ENCODE measurements around the gene RPRD2.
A peak's percentile ranks its signal among the peaks of the same experiment; 100 is the strongest.
"Not testable (repeated sequence)": the region's sequence is repeated elsewhere in the genome, so short reads cannot be mapped to it uniquely, and the experiment has no call there.

Gene RPRD2

DNA sequence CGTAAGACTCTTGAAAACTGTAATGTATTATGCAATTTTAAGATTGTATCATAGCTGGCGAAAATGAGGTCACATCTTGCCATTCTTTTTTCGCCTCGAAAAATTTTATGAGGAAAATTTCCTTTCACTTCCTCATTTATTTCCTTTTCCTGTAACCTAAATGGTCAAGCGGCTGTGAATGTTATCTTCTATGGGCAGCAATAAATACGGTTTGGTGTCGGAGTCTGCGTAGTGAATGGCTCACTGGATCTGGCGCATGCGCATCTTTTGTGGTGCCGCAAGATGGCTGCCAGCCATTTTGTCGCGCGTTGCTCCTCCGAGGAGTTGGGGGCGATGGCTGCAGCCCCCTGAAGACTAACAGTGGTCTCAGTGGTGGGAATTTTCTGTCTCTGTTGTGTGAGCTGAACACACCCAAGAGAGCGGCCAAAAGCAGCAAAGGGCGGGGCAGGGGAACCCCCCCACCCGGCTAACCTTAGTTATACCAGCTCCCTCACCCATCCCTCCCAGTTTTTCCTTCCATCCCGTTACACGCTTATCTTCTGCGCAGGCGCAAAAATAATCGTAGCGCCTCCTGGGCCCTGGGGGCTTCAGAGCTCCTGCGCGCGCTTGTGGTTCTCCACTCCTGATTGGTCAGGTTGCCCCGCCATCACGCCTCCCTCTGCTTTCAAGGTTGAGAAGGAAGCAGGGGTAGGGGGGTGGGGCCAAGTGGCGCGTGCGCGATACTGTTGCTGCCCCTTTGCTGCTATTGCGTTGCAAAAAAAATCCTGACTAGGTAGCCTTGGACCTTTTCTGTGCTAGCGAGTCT lies at the start of gene RPRD2:
TSS of gene RPRD2 (plus strand) at position 722 of the 805 bp plus-strand sequence. CDS start 568 bp downstream, outside the sequence.
- peaks cover 4% of the 10 kb centered on the region for H3K36me3 ChIP-seq (ENCODE audit: insufficient read depth, insufficient read length, low read length)
- TF ChIP-seq YY1 (IDR thresholded peaks at IDR 0.05; ENCODE audit: insufficient read depth, insufficient read length): peak; percentile 95
- TF ChIP-seq SUZ12 (IDR thresholded peaks at IDR 0.05; ENCODE audit: extremely low read depth, insufficient read depth, insufficient read length): no peak
- no peaks in the 10 kb centered on the region for H3K9me3 ChIP-seq (ENCODE audit: insufficient read depth, low read length)
- H3K9ac ChIP-seq (ENCODE audit: insufficient read length, low read depth): peak within 1 kb of the TSS; percentile 97
- H3K4me3 ChIP-seq (ENCODE audit: insufficient read length, low read depth): peak within 1 kb of the TSS; percentile 88
- no peaks in the 10 kb centered on the region for H3K27me3 ChIP-seq (ENCODE audit: insufficient read depth, insufficient read length)
- peaks cover 4% of the 10 kb centered on the region for H3K4me1 ChIP-seq (ENCODE audit: insufficient read depth, insufficient read length)
- DNase-seq (ENCODE audit: low read depth, low spot score): peak; percentile 100

GRCh38 chr1:150314691-150315090 lies 49.3 kb upstream of the RPRD2 start:
- not testable (repeated sequence) for H3K4me1 ChIP-seq (ENCODE audit: insufficient read depth, insufficient read length); H3K9me3 ChIP-seq (ENCODE audit: insufficient read depth, low read length); H3K36me3 ChIP-seq (ENCODE audit: insufficient read depth, insufficient read length, low read length); DNase-seq (ENCODE audit: low read depth, low spot score); H3K27me3 ChIP-seq (ENCODE audit: insufficient read depth, insufficient read length); H3K4me3 ChIP-seq (ENCODE audit: insufficient read length, low read depth); H3K9ac ChIP-seq (ENCODE audit: insufficient read length, low read depth)

DNA sequence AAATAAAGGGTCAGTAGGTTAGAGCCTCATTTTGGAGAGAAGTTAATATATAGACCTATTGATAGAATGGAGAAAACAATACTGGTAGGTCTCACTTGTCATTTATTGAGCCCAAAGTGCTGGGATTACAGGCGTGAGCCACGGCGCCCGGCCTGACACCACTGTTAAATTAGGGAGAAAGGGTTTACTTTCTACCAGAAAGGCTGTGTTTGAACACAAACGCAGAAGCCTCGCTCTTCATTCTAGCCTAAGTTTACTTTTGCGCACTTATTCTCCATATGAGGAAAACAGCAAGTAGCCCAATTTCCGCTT lies 43.3 kb upstream of the RPRD2 start:
- no peaks in the 10 kb centered on the region for H3K4me1 ChIP-seq (ENCODE audit: insufficient read depth, insufficient read length)
- no peaks in the 10 kb centered on the region for H3K27me3 ChIP-seq (ENCODE audit: insufficient read depth, insufficient read length)
- H3K9ac ChIP-seq (ENCODE audit: insufficient read length, low read depth): no peak overlapping the region
- DNase-seq (ENCODE audit: low read depth, low spot score): no peak
- no peaks in the 10 kb centered on the region for H3K9me3 ChIP-seq (ENCODE audit: insufficient read depth, low read length)
- H3K36me3 ChIP-seq (ENCODE audit: insufficient read depth, insufficient read length, low read length): peaks cover 31% of the 10 kb centered on the region
- H3K4me3 ChIP-seq (ENCODE audit: insufficient read length, low read depth): peak overlapping the region; percentile 10
- TF ChIP-seq ZNF274 (IDR thresholded peaks at IDR 0.05; ENCODE audit: low read depth, low read length): no peak
- no peak for TF ChIP-seq YY1 (IDR thresholded peaks at IDR 0.05; ENCODE audit: insufficient read depth, insufficient read length)
- no peak for TF ChIP-seq SUZ12 (IDR thresholded peaks at IDR 0.05; ENCODE audit: extremely low read depth, insufficient read depth, insufficient read length)

DNA sequence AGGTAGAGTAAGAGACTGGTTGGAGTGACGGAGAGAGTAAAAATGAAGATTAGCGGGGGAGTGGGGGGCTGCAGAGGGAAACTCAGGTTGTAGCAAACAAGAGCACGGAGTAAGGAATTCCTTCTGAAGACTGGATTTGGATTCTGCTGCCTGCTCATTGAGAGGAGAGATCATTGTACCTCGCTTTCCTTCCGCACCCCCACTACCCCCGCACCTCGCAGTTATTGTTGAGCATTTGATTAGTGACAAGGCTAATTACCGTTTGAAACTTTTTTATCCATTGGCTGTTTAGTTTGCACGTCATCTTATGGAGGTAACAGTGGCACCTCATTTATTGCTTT lies 42.2 kb upstream of the RPRD2 start:
- H3K36me3 ChIP-seq (ENCODE audit: insufficient read depth, insufficient read length, low read length): peaks cover 43% of the 10 kb centered on the region
- H3K27me3 ChIP-seq (ENCODE audit: insufficient read depth, insufficient read length): no peaks in the 10 kb centered on the region
- peak overlapping the region; percentile 79 for H3K4me3 ChIP-seq (ENCODE audit: insufficient read length, low read depth)
- DNase-seq (ENCODE audit: low read depth, low spot score): no peak
- H3K9me3 ChIP-seq (ENCODE audit: insufficient read depth, low read length): no peaks in the 10 kb centered on the region
- H3K4me1 ChIP-seq (ENCODE audit: insufficient read depth, insufficient read length): no peaks in the 10 kb centered on the region
- H3K9ac ChIP-seq (ENCODE audit: insufficient read length, low read depth): peak overlapping the region; percentile 89
- TF ChIP-seq SUZ12 (IDR thresholded peaks at IDR 0.05; ENCODE audit: extremely low read depth, insufficient read depth, insufficient read length) (no peak), ZNF274 (IDR thresholded peaks at IDR 0.05; ENCODE audit: low read depth, low read length) (no peak), YY1 (IDR thresholded peaks at IDR 0.05; ENCODE audit: insufficient read depth, insufficient read length) (no peak)

- Histone ChIP-seq H3K9ac (ENCODE audit: insufficient read length, low read depth) (peak overlapping the region; percentile 89), H3K9me3 (ENCODE audit: insufficient read depth, low read length) (no peaks in the 10 kb centered on the region), H3K4me1 (ENCODE audit: insufficient read depth, insufficient read length) (no peaks in the 10 kb centered on the region), H3K4me3 (ENCODE audit: insufficient read length, low read depth) (peak overlapping the region; percentile 79), H3K36me3 (ENCODE audit: insufficient read depth, insufficient read length, low read length) (peaks cover 48% of the 10 kb centered on the region), H3K27me3 (ENCODE audit: insufficient read depth, insufficient read length) (no peaks in the 10 kb centered on the region)
- no peak for DNase-seq (ENCODE audit: low read depth, low spot score)
- TF ChIP-seq YY1 (IDR thresholded peaks at IDR 0.05; ENCODE audit: insufficient read depth, insufficient read length) (no peak), SUZ12 (IDR thresholded peaks at IDR 0.05; ENCODE audit: extremely low read depth, insufficient read depth, insufficient read length) (no peak), ZNF274 (IDR thresholded peaks at IDR 0.05; ENCODE audit: low read depth, low read length) (no peak)
These were observed 41.6 kb upstream of the RPRD2 start for GRCh38 chr1:150322310-150322709.

- no peak for TF ChIP-seq SUZ12 (IDR thresholded peaks at IDR 0.05; ENCODE audit: extremely low read depth, insufficient read depth, insufficient read length)
- no peak for TF ChIP-seq ZNF274 (IDR thresholded peaks at IDR 0.05; ENCODE audit: low read depth, low read length)
- no peak for TF ChIP-seq YY1 (IDR thresholded peaks at IDR 0.05; ENCODE audit: insufficient read depth, insufficient read length)
- Histone ChIP-seq H3K4me1 (ENCODE audit: insufficient read depth, insufficient read length) (no peaks in the 10 kb centered on the region), H3K36me3 (ENCODE audit: insufficient read depth, insufficient read length, low read length) (peaks cover 95% of the 10 kb centered on the region), H3K27me3 (ENCODE audit: insufficient read depth, insufficient read length) (no peaks in the 10 kb centered on the region), H3K9ac (ENCODE audit: insufficient read length, low read depth) (no peak overlapping the region), H3K4me3 (ENCODE audit: insufficient read length, low read depth) (no peak overlapping the region), H3K9me3 (ENCODE audit: insufficient read depth, low read length) (no peaks in the 10 kb centered on the region)
- no peak for DNase-seq (ENCODE audit: low read depth, low spot score)
These were observed 31.2 kb upstream of the RPRD2 start for GRCh38 chr1:150332651-150333290.

- no peak overlapping the region for H3K9ac ChIP-seq (ENCODE audit: insufficient read length, low read depth)
- TF ChIP-seq YY1 (IDR thresholded peaks at IDR 0.05; ENCODE audit: insufficient read depth, insufficient read length) (no peak), ZNF274 (IDR thresholded peaks at IDR 0.05; ENCODE audit: low read depth, low read length) (no peak), SUZ12 (IDR thresholded peaks at IDR 0.05; ENCODE audit: extremely low read depth, insufficient read depth, insufficient read length) (no peak)
- H3K4me3 ChIP-seq (ENCODE audit: insufficient read length, low read depth): no peak overlapping the region
- no peak for DNase-seq (ENCODE audit: low read depth, low spot score)
- H3K36me3 ChIP-seq (ENCODE audit: insufficient read depth, insufficient read length, low read length): peaks cover 89% of the 10 kb centered on the region
- H3K9me3 ChIP-seq (ENCODE audit: insufficient read depth, low read length): no peaks in the 10 kb centered on the region
- no peaks in the 10 kb centered on the region for H3K4me1 ChIP-seq (ENCODE audit: insufficient read depth, insufficient read length)
- H3K27me3 ChIP-seq (ENCODE audit: insufficient read depth, insufficient read length): no peaks in the 10 kb centered on the region
These were observed 17.6 kb upstream of the RPRD2 start for GRCh38 chr1:150346316-150346715.
